Kidney (tissue), 14 donors: ENCODE measurements around the gene SIT1. TPM values are rescaled to one million over a fixed set of nuclear protein-coding genes. Genes with fewer than 3 reads are reported as not detected.

Source experiments
- DNase-seq, 5 donors: peaks; one replicate each; pipeline ENCODE4 v3.0.0-alpha.2; 2013 to 2020
- FAIRE-seq: peaks from 2 replicates; lab custom pipeline; 2012; peaks lifted over from hg19 to GRCh38; lab: Jason Lieb, UNC
- H3K27ac ChIP-seq, 2 donors: one replicate each; pipeline ENCODE4 v1.7.0; 2013; ENCODE audit warnings: low read depth in 2 of 2, low read length in 2 of 2, inconsistent platforms in 1 of 2
- H3K27me3 ChIP-seq: one replicate; pipeline ENCODE4 v1.7.1; 2013; ENCODE audit warnings: low read length, inconsistent platforms; ENCODE audit not compliant: control insufficient read depth, insufficient read depth
- H3K36me3 ChIP-seq, 3 donors: one replicate each; pipeline versions ENCODE4 v1.7.0 to v1.7.1; 2013; ENCODE audit warnings: low read length in 3 of 3, control low read depth in 1 of 3, inconsistent platforms in 1 of 3; ENCODE audit not compliant: insufficient read depth in 3 of 3, control insufficient read depth in 2 of 3
- H3K4me1 ChIP-seq, 3 donors: one replicate each; pipeline versions ENCODE4 v1.7.0 to v1.7.1; 2013; ENCODE audit warnings: low read length in 3 of 3, inconsistent platforms in 1 of 3, low read depth in 1 of 3; ENCODE audit not compliant: control insufficient read depth in 2 of 3, insufficient read depth in 2 of 3
- H3K4me3 ChIP-seq, 3 donors: one replicate each; pipeline versions ENCODE4 v1.7.0 to v1.8.1; 2013; ENCODE audit warnings: low read length in 3 of 3, control low read depth in 1 of 3, inconsistent platforms in 1 of 3
- H3K9ac ChIP-seq, 3 donors: one replicate each; pipeline versions ENCODE4 v1.7.0 to v1.7.1; 2013; ENCODE audit warnings: low read length in 3 of 3, control low read depth in 1 of 3, inconsistent platforms in 1 of 3
- H3K9me3 ChIP-seq, 3 donors: one replicate each; pipeline versions ENCODE4 v1.7.0 to v1.7.1; 2013; ENCODE audit warnings: low read length in 3 of 3, control low read depth in 1 of 3, inconsistent platforms in 1 of 3; ENCODE audit not compliant: control insufficient read depth in 2 of 3, insufficient read depth in 1 of 3
- CTCF ChIP-seq: IDR thresholded peaks from 3 replicates; pipeline ENCODE4 v1.5.1; 2012; ENCODE audit warnings: mild to moderate bottlenecking, moderate library complexity, borderline replicate concordance; ENCODE audit not compliant: insufficient read depth; ENCODE audit errors: extremely low read depth
- intact Hi-C: fragments of 100-400 bp; cut with DNase I; formaldehyde crosslinking; loops from one replicate; pipeline ENCODE4 v1.11.1; 2022
- polyA plus RNA-seq: library from polyadenylated mRNA; stranded (reverse); fragments of 350-450 nt; fragmentation: Illumina TruSeq; extraction: RNeasy Lipid Tissue Mini Kit (QIAGEN cat#74804); gene quantifications from one replicate; pipeline ENCODE4 v1.2.3, GENCODE V29; 2014; ENCODE audit warnings: low read depth, low replicate concordance; ENCODE audit not compliant: insufficient read depth
- total RNA-seq: library from RNA; stranded (reverse); fragmentation: NEBNext Ultra II Directional; extraction: Animal tissue kit (Norgen Biotek cat#: 25700); gene quantifications from one replicate; pipeline ENCODE4 v1.2.1, GENCODE V29; 2021
- donor health status: control.
- donor health status: control.
- donor health status: control.
- donor health status: control.
- donor health status: control.
- donor health status: DM: yes; HTN: yes; CAD: no.
- donor health status: Normal renal cell carcinoma (clear cell type).

The SIT1 gene
- total and polyA plus RNA-seq, 2 donors from 2014 or later = 0.32 to 3.1 TPM

- Histone ChIP-seq H3K36me3 (no peaks in the 10 kb centered on the region), H3K27ac (no peak overlapping the region), H3K27me3 (peaks cover 5% of the 10 kb centered on the region), H3K9ac (no peak overlapping the region), H3K4me3 (no peak overlapping the region), H3K4me1 (peaks cover 0 to 10% (median 0%) of the 10 kb centered on the region in 3 donors), H3K9me3 (no peaks in the 10 kb centered on the region)
- DNase-seq = peak in 1 of 5 donors; percentile 32
- no peak for FAIRE-seq
- no peak for TF ChIP-seq CTCF
- intact Hi-C loops = no loop called here
Measured at GRCh38 chr9:35618854-35619799, 31.6 kb downstream of the SIT1 start.

- no peak for TF ChIP-seq CTCF
- Histone ChIP-seq H3K36me3 (no peaks in the 10 kb centered on the region), H3K27ac (no peak within 1 kb of the TSS), H3K9me3 (no peaks in the 10 kb centered on the region), H3K4me1 (peaks cover 0 to 10% (median 0%) of the 10 kb centered on the region in 3 donors), H3K27me3 (peaks cover 5% of the 10 kb centered on the region), H3K4me3 (peak within 1 kb of the TSS; percentile 37 to 61 (median 58)), H3K9ac (peak within 1 kb of the TSS in 2 of 3 donors; percentile 42 to 51)
- FAIRE-seq (no peak), DNase-seq (no peak)
- intact Hi-C loops = no loop called here
Measured at GRCh38 chr9:35618325-35618727, 32.4 kb downstream of the SIT1 start, which contains the start of gene CD72. TSS of gene CD72 (minus strand) at chr9:35618413. CDS start at chr9:35618303, 110 bp downstream.

GRCh38 chr9:35617548-35617947, 33.2 kb downstream of the SIT1 start:
- intact Hi-C loops = no loop called here
- TF ChIP-seq CTCF = no peak
- Histone ChIP-seq H3K4me1 (peaks cover 0 to 10% (median 0%) of the 10 kb centered on the region in 3 donors), H3K36me3 (no peaks in the 10 kb centered on the region), H3K27ac (no peak overlapping the region), H3K27me3 (peaks cover 5% of the 10 kb centered on the region), H3K9me3 (no peaks in the 10 kb centered on the region), H3K4me3 (peak overlapping the region in 2 of 3 donors; percentile 58 to 61), H3K9ac (peak overlapping the region in 1 of 3 donors; percentile 51)
- FAIRE-seq (no peak), DNase-seq (no peak)
